Right ventricle myocardium superior (tissue), 1 donor: Measurements from ENCODE around the gene PRICKLE2. TPM values are rescaled to one million over a fixed set of nuclear protein-coding genes. Genes with fewer than 3 reads are reported as not detected.

ENCODE experiments used
- ATAC-seq: fragments of 200-7000 bp; cut with Tn5 transposase; one replicate; pipeline ENCODE4 v1.9.1; 2020; ENCODE audit warnings: mild to moderate bottlenecking; ENCODE audit not compliant: poor library complexity
- DNase-seq: peaks from one replicate; pipeline ENCODE4 v3.0.0-alpha.2; 2020
- intact Hi-C: fragments of 100-400 bp; cut with DNase I; formaldehyde crosslinking; loops from one replicate; pipeline ENCODE4 v1.11.2; 2022
- total RNA-seq: library from RNA; stranded (reverse); fragmentation: NEBNext Ultra II Directional; extraction: Animal tissue kit (Norgen Biotek cat#: 25700); gene quantifications from one replicate; pipeline ENCODE4 v1.2.1, GENCODE V29; 2021
- donor health status: DM: no; HTN: yes; CAD: no; lungs with severe emphysema.

Gene PRICKLE2
- total RNA-seq, 1 donor from 2014 or later, result 5.9 TPM

DNA sequence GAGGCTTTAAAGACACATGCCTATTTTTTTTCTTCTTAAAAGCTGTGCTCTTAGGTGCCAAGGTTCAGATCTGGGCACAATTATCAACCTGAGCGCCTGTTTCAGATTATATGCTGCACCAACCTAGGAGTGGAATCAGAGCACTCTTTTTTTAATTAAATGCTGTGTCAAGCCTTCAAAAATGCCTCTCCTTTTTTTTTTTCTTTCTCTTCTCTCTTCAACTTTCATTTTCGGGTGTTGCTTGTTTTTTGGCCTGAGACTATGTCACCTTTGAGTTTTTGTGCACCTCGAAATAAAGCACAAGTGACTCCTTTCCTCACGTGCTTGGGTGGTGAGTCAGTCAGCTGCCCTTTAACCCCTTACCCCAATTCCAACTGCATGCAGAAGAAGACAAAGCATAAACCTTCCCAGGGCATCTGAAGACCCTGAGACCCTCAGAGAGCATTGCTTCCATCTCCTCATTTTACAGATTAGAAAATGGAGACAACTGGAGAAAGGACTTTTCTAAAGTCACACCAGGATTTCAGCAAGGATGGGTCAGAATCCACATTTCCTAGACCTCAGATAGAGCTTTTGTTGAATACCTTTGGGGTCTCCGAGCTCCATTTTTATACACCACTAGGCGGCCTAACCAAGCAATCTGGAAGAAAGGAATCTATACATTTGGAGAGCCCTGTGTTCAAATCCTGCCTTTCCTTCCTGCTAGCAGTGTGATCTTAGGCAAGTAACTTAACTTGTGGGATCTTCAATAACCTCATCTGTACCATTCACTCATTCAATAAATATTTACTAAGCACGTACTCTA lies 631 bp upstream of the PRICKLE2 start:
- ATAC-seq, result no peak
- DNase-seq, result no peak
- intact Hi-C loops, result loop anchor here (10.0 kb wide), 1 partner anchor 191 kb away; no protein-coding TSS in a partner anchor

GRCh38 chr3:64223791-64224745 lies 1.2 kb downstream of the PRICKLE2 start:
- DNase-seq (no peak), ATAC-seq (no peak)
- intact Hi-C loops, result loop anchor here (10.0 kb wide), 1 partner anchor 189 kb away; no protein-coding TSS in a partner anchor

- no peak for ATAC-seq
- no peak for DNase-seq
- intact Hi-C loops, result loop anchor here (10.0 kb wide), 1 partner anchor 188 kb away; no protein-coding TSS in a partner anchor
Measured at GRCh38 chr3:64222501-64223111, 2.7 kb downstream of the PRICKLE2 start.

- intact Hi-C loops, result loop anchor here (10.0 kb wide), 1 partner anchor 187 kb away; no protein-coding TSS in a partner anchor
- no peak for ATAC-seq
- no peak for DNase-seq
Measured at GRCh38 chr3:64221571-64222257, 3.6 kb downstream of the PRICKLE2 start.

GRCh38 chr3:64220161-64220914 lies 4.9 kb downstream of the PRICKLE2 start:
- intact Hi-C loops, result loop anchor here (10.0 kb wide), 1 partner anchor 186 kb away; no protein-coding TSS in a partner anchor
- ATAC-seq (peak; percentile 24), DNase-seq (no peak)

- ATAC-seq (no peak), DNase-seq (no peak)
- intact Hi-C loops, result loop anchor here (10.0 kb wide), 1 partner anchor 46 kb away; no protein-coding TSS in a partner anchor
Measured at GRCh38 chr3:64218746-64219145, 6.5 kb downstream of the PRICKLE2 start.

DNA sequence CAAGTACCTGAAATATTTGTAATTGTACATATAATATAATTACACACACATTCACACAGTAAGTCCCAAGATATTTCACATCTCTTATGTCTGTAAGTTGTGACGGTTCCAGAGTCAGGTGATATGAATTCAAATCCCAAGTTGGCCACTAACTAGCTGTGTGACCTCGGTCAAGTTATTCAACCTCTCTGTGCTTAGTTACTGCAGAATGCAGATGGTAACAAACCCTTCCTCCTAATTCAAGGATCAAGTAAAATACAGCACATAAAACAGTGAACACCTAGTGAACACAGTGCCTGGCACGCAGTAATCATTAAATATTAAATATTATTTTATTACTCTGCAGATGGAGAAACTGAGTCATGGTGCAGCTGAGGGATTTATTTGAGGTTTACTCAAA lies 6.9 kb downstream of the PRICKLE2 start:
- DNase-seq, result no peak
- intact Hi-C loops, result loop anchor here (10.0 kb wide), 1 partner anchor 46 kb away; no protein-coding TSS in a partner anchor
- ATAC-seq, result no peak

DNA sequence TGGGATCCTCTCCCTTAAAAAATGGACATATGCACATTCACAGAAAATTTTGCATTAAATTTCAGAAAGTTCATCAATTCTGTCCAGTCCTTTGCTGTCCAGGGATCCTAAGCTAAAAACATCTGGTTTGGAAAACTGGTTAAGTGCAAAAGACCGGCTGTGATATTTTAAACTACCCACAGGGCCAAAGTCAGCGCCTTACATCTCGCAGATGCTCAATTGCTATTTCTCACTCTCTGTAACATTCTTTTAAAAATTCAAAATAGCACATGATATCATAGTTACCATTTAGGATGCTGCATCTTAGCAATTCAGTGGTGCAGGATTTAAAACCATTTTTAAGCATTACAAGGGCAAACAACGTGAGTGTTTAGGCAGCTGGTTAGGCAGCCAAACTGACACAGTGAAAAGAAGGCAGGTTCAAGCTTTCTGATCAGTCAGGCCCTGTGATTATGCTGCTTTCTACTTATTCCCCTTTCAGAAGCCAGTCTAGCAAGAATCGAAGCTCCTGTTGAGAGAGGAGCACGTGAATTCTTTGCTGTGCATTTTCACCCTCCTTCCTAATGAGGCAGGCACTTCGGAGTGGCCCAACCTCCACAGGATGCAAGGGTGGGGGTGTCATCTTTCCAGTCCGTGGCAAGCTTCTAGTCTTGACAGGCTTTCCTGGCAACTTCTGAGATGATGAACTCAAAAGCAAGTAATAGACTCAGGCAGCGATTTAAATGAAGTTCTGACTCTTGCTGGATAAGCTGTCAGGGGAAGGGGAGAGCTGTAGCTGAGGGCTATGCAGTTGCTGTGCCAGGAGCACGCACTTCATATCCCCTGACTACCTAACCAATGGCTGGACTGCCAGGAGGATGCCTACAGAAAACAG lies 8.8 kb downstream of the PRICKLE2 start:
- no peak for ATAC-seq
- intact Hi-C loops, result loop anchor here (10.0 kb wide), 1 partner anchor 48 kb away; no protein-coding TSS in a partner anchor
- no peak for DNase-seq

- intact Hi-C loops, result loop anchor here (10.0 kb wide), 1 partner anchor 49 kb away; no protein-coding TSS in a partner anchor
- no peak for DNase-seq
- no peak for ATAC-seq
Measured at GRCh38 chr3:64215559-64215958, 9.7 kb downstream of the PRICKLE2 start.

DNA sequence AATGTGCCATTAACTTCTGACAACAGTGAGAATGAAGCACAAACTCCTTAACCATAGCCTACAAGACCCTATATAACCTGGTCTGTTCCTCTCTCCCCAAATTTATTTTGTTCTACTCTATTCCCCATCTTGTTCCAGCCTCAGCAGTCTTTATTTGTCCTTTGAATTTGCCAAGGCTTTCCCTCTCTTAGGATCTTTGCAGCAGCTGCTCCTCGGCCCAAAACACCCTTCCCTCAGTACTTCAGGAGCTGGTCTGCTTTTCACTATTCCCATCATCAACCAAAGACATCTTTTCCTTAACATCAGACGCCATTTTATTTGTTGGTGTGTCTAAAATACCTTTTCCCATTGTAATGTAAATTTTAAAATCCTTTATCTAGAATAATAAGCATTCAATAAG lies 10.2 kb downstream of the PRICKLE2 start:
- intact Hi-C loops, result loop anchor here (10.0 kb wide), 1 partner anchor 50 kb away; no protein-coding TSS in a partner anchor
- no peak for DNase-seq
- peak; percentile 57 for ATAC-seq

DNA sequence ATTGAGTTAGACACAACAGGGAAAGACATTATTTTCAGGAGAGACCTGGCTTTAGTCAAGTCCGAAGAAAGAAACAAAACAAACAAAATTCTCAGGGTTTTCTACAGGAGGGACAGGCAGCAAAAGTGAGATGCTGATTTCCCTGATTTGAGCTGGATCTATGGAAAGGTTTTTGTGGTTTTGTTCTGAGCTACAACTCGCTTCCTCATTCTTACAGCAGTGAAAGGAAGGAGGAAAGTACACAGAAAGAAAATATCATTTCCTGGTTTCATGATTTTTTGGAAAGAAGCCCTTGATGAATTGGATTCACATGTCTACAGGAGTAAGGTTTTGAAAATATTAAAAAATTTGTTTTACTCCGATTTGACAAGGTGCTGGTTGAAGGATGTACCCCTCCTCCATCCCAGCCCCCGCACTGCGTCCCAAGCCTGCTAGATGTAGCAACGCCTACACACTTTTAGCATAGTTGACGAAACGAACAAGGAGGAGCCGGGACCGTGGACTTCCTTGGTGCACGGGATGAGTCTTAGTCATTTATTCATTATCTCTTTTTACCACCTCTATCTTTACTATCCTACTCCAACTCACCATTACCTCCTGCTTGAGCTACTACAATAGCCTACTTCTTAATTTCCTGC lies 10.8 kb downstream of the PRICKLE2 start:
- intact Hi-C loops, result loop anchor here (10.0 kb wide), 1 partner anchor 50 kb away; no protein-coding TSS in a partner anchor
- ATAC-seq (peak; percentile 18), DNase-seq (peak; percentile 61)

DNA sequence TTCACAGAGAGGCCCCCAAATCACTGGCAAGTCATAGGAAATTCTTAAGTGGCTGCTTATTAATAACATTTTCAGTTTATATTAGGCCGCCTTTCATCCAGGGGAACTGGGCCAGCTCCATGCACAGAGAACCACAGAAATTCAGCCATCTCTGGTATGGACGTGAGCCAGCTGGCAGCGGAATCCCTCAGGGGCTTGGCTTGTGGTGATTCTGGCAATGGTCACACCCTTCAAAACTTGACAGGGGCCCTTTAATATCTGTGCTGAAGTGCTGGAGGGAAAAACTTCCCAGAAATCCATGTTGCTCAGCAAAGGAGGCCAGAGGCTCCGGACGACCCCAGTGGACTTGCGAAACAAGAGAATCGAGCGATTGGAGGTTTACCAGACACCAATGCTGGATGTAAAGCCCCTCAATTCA lies 11.3 kb downstream of the PRICKLE2 start:
- ATAC-seq, result peak; percentile 87
- intact Hi-C loops, result loop anchor here (10.0 kb wide), 1 partner anchor 51 kb away; no protein-coding TSS in a partner anchor
- DNase-seq, result peak; percentile 89

- no peak for DNase-seq
- intact Hi-C loops, result loop anchor here (10.0 kb wide), 1 partner anchor 51 kb away; no protein-coding TSS in a partner anchor
- ATAC-seq, result no peak
Measured at GRCh38 chr3:64213224-64213878, 11.9 kb downstream of the PRICKLE2 start.

DNA sequence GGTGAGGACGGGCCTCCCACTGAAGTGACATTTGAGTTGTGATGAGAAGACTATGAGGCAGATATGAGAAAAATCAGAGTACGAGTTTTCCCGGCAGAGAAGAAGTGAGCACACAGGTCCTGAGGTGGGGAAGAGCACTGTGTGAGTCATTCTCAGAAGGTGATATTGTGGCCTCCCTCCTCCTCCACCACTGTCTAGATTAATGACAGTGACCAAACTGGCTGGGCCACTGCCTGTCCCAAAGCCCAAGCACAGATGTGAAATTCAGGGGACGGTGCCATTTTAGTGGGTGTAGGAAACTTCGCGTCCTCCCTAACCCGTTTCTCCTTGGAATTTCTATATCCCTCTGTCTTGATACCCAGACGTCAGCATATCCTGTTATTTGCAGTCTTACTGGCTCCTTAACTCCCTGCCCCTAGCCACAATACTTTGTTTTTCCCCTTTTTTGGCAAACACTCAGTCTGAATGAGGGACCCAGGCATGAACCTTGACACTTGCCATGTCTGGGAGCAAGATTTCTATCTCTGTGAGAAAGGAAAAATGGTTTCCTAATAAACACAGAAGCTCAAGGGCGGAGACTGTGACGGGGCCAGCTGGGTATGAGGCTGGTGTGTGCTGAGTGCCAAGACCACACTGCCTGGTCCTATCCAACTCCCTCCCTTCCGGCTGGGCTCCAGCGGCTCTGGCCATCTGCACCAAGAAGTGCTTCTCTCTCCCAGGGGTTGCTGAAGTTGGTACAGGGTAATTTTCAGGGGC lies 15.2 kb downstream of the PRICKLE2 start:
- ATAC-seq, result peak; percentile 57
- peak; percentile 88 for DNase-seq
- intact Hi-C loops, result loop anchor here (10.0 kb wide), 1 partner anchor 55 kb away; no protein-coding TSS in a partner anchor
